AG04449 (cell line): Measurements from ENCODE around the gene B3GAT2.

Experiments
- CTCF ChIA-PET: fragments of 350-600 bp; formaldehyde crosslinking; extraction: SDS; loops from one replicate; lab custom pipeline; 2021; ENCODE audit warnings: antibody characterized with exemption; lab: Yijun Ruan, JAX
- POLR2A ChIA-PET: fragments of 400-600, 350-600 bp; formaldehyde crosslinking; extraction: SDS; loops from one replicate; lab custom pipeline; 2020; ENCODE audit warnings: antibody characterized with exemption, inconsistent platforms; lab: Yijun Ruan, JAX
- DNase-seq: peaks from one replicate; pipeline ENCODE4 v3.0.0-alpha.2; 2010; ENCODE audit warnings: low read depth, low spot score
- H3K4me3 ChIP-seq: 2 replicates; pipeline ENCODE4 v1.5.1; 2011; ENCODE audit warnings: low read depth, mild to moderate bottlenecking, control low read depth, low read length
- TF ChIP-seq, protein P1 (sequence below): IDR thresholded peaks from one replicate; pipeline ENCODE4 v1.5.1; 2011; ENCODE audit warnings: mild to moderate bottlenecking, moderate library complexity, low read length, control low read depth, inconsistent platforms; ENCODE audit not compliant: insufficient read depth; ENCODE audit errors: missing control alignments

The B3GAT2 gene

DNA sequence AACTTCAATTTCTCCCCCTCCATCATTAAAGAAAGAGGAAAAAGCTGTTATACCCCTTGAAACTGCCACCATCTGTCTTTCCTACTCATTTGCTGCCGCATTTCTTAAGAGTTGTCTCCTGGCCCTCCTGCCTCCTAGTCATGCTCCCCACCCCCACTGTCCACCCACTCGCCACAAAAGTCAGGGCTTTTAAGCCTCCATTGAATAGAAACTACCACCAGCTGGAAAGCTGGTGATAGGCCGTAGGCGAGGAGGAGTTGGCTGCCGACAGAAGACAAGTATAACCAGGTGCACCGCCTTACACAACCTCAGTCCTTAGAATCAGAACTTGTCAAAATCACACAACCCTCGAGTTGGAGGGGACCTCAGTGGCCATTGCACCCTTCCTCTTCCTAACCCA is 67.6 kb downstream of the B3GAT2 start:
- no peak overlapping the region for H3K4me3 ChIP-seq
- POLR2A ChIA-PET: no interaction called here
- CTCF ChIA-PET: no interaction called here
- TF ChIP-seq, protein P1, sequence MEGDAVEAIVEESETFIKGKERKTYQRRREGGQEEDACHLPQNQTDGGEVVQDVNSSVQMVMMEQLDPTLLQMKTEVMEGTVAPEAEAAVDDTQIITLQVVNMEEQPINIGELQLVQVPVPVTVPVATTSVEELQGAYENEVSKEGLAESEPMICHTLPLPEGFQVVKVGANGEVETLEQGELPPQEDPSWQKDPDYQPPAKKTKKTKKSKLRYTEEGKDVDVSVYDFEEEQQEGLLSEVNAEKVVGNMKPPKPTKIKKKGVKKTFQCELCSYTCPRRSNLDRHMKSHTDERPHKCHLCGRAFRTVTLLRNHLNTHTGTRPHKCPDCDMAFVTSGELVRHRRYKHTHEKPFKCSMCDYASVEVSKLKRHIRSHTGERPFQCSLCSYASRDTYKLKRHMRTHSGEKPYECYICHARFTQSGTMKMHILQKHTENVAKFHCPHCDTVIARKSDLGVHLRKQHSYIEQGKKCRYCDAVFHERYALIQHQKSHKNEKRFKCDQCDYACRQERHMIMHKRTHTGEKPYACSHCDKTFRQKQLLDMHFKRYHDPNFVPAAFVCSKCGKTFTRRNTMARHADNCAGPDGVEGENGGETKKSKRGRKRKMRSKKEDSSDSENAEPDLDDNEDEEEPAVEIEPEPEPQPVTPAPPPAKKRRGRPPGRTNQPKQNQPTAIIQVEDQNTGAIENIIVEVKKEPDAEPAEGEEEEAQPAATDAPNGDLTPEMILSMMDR: no peak
- DNase-seq: no peak

DNA sequence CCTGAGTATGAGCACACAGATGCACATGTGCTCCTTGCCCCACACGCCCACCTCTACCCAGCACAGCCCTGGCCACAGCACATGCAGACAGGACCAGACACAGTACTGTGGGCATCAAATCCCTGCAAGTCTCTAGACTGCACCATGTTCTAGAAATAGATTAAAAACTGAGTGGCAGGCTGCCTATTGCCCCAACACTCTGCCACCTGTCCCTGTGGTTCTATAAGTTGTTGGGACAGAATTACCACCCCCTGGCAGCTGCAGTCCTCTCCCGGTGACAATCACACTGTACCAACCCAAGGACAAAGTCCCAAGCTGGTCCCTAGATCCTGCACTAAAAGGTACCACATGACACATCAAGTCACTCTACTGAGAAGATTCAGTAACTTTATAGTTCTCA is 70.2 kb downstream of the B3GAT2 start:
- DNase-seq: no peak
- CTCF ChIA-PET: interaction anchor here (1.5 to 5.0 kb wide), 4 partner anchors 12 to 338 kb away, joined by 3 to 164 read pairs (median 42); no protein-coding TSS in a partner anchor
- no peak overlapping the region for H3K4me3 ChIP-seq
- TF ChIP-seq, protein P1: no peak
- POLR2A ChIA-PET: no interaction called here

DNA sequence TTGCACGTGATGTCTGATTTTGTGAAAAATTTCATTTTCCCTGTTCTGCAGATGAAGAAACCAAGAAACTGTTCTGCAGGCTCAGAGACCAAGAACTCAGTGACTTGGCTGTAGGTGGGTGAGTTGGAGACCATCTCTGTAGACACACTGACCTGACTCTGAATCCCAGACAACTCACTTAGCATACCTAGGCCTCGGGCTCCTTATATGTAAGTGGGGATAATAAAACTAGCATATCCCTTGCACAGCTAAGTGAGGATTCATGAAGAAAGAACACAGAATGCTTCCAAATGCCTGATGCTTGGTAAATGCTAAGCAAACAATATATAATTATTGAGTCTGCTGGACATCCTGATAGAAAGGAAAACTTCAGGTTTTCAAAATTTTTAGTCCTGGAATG is 70.8 kb downstream of the B3GAT2 start:
- POLR2A ChIA-PET: no interaction called here
- no peak for DNase-seq
- TF ChIP-seq, protein P1: no peak
- CTCF ChIA-PET: interaction anchor here (1.2 to 5.0 kb wide), 9 partner anchors 8 to 338 kb away, joined by 3 to 164 read pairs (median 5); no protein-coding TSS in a partner anchor
- no peak overlapping the region for H3K4me3 ChIP-seq

DNA sequence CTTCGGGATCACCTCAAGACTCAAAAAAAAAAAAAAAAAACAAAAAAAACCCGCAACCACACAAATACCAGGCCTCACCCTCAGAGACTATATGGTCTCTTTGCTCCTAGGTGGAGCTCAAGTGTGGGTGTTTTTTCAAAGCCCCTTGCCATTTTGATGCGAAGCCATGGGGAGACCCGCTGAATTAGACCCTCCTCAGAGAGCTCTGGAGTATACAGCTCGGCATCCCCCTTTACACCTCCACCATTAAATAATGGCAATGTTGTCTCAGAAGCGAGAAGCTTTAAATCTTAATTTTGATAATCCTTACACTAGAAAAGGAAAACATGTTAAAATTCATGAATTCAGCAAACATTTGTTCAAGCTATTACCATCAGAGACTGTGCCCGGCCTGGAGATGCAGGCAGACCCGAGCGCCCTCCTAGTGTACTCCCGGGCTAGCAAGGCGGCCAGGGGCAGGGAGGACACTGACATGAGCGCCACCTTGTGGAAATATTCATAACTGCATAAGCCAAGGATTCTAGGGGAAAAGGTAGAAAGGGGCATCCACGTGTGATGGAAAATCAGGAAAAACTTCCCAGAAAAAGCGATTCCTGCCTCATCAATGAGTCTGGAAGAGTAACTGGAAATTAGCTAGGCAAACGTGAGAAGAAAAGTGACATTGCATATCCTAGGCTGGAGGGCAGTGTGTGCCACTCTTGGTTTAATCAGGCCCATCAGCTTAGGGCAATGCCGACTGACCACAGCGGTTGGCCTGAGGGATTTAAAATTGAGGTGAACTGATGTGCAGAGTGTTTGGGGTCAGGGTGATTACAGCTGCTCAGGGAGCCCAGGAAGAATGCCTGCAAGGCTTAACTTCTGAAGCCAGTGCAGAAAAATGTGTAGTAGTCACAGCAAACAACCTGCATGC is 72.5 kb downstream of the B3GAT2 start:
- TF ChIP-seq, protein P1: peak; percentile 83
- POLR2A ChIA-PET: no interaction called here
- H3K4me3 ChIP-seq: no peak overlapping the region
- no peak for DNase-seq
- CTCF ChIA-PET: interaction anchor here (0.6 to 5.0 kb wide), 45 partner anchors 8 to 663 kb away, joined by 3 to 164 read pairs (median 4); partner anchors contain the start of gene SMAP1

DNA sequence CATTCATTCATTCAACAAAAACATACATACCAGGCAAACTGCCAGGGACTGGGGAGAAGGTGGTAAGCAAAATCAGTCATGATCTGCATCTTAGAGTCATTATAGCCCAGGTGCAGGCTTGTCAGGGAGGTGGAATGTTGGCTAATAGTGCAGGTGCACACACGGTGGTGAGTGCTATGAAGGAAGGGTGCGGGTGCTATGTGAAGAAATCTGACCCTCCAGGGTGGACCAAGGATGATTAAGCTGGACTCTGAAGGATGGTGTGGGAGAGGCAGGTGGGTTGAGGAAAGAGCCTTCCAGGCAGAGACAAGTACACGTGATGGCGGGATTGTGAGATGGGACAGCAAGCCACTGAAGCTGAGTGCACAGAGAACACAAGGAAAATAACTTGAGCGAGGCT is 77.4 kb downstream of the B3GAT2 start:
- ChIA-PET CTCF (interaction anchor here (1.2 to 5.3 kb wide), 2 partner anchors 171 to 174 kb away, joined by 3 to 35 read pairs; no protein-coding TSS in a partner anchor), POLR2A (no interaction called here)
- DNase-seq: no peak

More for the DNA sequence above, 77.4 kb downstream of the B3GAT2 start:
- no peak overlapping the region for H3K4me3 ChIP-seq
- TF ChIP-seq, protein P1: no peak
